Measurements from ENCODE around the gene TRMT11.
"Not testable (repeated sequence)": the region's sequence is repeated elsewhere in the genome, so short reads cannot be mapped to it uniquely, and the experiment has no call there.

TRMT11 gene

GRCh38 chr6:125956506-125957390, 29.6 kb upstream of the TRMT11 start, which contains the start of gene HINT3:
TSS of gene HINT3 (plus strand) at chr6:125956770. CDS start at chr6:125956978, 208 bp downstream.
- peak; percentile 92 for DNase-seq

GRCh38 chr6:125957391-125957693, 29.0 kb upstream of the TRMT11 start:
- no peak for DNase-seq

- peak; percentile 20 for DNase-seq
Measured at GRCh38 chr6:125957845-125958244, 28.5 kb upstream of the TRMT11 start.

- DNase-seq, result no peak
Measured at GRCh38 chr6:125959041-125959440, 27.3 kb upstream of the TRMT11 start.

GRCh38 chr6:125961117-125961516, 25.2 kb upstream of the TRMT11 start:
- no peak for DNase-seq

GRCh38 chr6:125962900-125963497, 23.3 kb upstream of the TRMT11 start:
- DNase-seq, result no peak

GRCh38 chr6:125963817-125964216, 22.5 kb upstream of the TRMT11 start:
- no peak for DNase-seq

GRCh38 chr6:125966569-125966968, 19.8 kb upstream of the TRMT11 start:
- DNase-seq, result no peak

GRCh38 chr6:125968493-125968892, 17.8 kb upstream of the TRMT11 start:
- DNase-seq, result no peak

- DNase-seq, result no peak
Measured at GRCh38 chr6:125970760-125971159, 15.6 kb upstream of the TRMT11 start.

GRCh38 chr6:125972478-125972877, 13.9 kb upstream of the TRMT11 start:
- not testable (repeated sequence) for DNase-seq

GRCh38 chr6:125974214-125974866, 12.0 kb upstream of the TRMT11 start:
- DNase-seq, result peak; percentile 27

- no peak for DNase-seq
Measured at GRCh38 chr6:125979101-125979500, 7.2 kb upstream of the TRMT11 start.

- no peak for DNase-seq
Measured at GRCh38 chr6:125981571-125982185, 4.7 kb upstream of the TRMT11 start.

- DNase-seq, result no peak
Measured at GRCh38 chr6:125983246-125983945, 2.9 kb upstream of the TRMT11 start.

- DNase-seq, result no peak
Measured at GRCh38 chr6:125984311-125984710, 2.0 kb upstream of the TRMT11 start.

GRCh38 chr6:125985522-125985921, 818 bp upstream of the TRMT11 start:
- no peak for DNase-seq

- DNase-seq, result no peak
Measured at GRCh38 chr6:125985979-125986300, 400 bp upstream of the TRMT11 start.

- DNase-seq, result peak; percentile 31
Measured at GRCh38 chr6:125987026-125987617, 782 bp downstream of the TRMT11 start.

- DNase-seq, result no peak
Measured at GRCh38 chr6:125988280-125988679, 1.9 kb downstream of the TRMT11 start.

- no peak for DNase-seq
Measured at GRCh38 chr6:125989631-125990030, 3.3 kb downstream of the TRMT11 start.

GRCh38 chr6:125991653-125992052, 5.3 kb downstream of the TRMT11 start:
- DNase-seq, result no peak

Measured in NCI-H2227 treated with DMSO at 0.1 percent for 48 hours (cell line).